ENCODE measurements around the gene DOC2A. TPM values are rescaled to one million over a fixed set of nuclear protein-coding genes. Genes with fewer than 3 reads are reported as not detected.

DOC2A gene
- total and polyA plus RNA-seq, 8 donors, result 0.77 to 5.1 (median 2.9) TPM

DNA sequence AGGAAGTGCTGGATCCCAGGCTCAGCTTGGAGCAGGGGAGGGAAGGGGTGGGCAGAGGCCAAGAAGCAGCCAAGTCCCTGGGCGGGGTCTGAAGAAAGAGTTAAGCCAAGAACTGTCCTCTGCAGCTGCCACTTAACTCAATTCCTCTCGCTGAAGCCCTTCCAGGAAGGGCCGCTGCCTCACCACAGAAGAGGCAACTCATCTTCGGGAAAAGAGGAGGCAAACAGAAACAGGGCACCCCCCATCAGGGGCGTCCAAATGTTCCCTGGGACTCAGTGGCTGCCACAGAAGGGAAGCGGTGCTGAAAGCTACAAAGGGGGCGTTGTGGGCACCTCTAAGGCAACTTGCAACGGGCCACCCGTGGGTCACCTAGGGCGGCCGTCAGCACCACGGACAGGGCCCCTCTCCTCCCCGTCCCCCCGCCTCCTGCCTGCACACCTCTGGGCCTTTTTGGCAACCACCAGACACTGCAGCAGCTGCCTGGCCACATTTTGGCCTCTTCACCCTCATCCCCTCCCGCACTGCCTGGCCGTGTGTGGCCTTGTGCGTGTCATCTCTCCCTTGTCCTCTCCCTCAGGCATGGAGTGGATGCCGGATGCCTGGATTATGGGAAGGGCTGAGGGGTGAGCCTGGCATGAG is 17.7 kb upstream of the DOC2A start:
- H3K4me3 ChIP-seq, result no peak overlapping the region
- DNase-seq, result peak in 3 of 4 donors; percentile 26 to 54 (median 49)
- H3K27ac ChIP-seq, result no peak overlapping the region
- peaks cover 0 to 9% of the 10 kb centered on the region in 2 donors for H3K4me1 ChIP-seq
- TF ChIP-seq, protein P1, sequence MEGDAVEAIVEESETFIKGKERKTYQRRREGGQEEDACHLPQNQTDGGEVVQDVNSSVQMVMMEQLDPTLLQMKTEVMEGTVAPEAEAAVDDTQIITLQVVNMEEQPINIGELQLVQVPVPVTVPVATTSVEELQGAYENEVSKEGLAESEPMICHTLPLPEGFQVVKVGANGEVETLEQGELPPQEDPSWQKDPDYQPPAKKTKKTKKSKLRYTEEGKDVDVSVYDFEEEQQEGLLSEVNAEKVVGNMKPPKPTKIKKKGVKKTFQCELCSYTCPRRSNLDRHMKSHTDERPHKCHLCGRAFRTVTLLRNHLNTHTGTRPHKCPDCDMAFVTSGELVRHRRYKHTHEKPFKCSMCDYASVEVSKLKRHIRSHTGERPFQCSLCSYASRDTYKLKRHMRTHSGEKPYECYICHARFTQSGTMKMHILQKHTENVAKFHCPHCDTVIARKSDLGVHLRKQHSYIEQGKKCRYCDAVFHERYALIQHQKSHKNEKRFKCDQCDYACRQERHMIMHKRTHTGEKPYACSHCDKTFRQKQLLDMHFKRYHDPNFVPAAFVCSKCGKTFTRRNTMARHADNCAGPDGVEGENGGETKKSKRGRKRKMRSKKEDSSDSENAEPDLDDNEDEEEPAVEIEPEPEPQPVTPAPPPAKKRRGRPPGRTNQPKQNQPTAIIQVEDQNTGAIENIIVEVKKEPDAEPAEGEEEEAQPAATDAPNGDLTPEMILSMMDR (IDR thresholded peaks at IDR 0.05), result no peak
- peak; percentile 49 for ATAC-seq
- H3K36me3 ChIP-seq, result no peaks in the 10 kb centered on the region
- intact Hi-C loops (cut with DNase I), result no loop called here
- H3K27me3 ChIP-seq, result peaks cover 34 to 99% of the 10 kb centered on the region in 2 donors
- H3K9me3 ChIP-seq, result no peaks in the 10 kb centered on the region

DNA sequence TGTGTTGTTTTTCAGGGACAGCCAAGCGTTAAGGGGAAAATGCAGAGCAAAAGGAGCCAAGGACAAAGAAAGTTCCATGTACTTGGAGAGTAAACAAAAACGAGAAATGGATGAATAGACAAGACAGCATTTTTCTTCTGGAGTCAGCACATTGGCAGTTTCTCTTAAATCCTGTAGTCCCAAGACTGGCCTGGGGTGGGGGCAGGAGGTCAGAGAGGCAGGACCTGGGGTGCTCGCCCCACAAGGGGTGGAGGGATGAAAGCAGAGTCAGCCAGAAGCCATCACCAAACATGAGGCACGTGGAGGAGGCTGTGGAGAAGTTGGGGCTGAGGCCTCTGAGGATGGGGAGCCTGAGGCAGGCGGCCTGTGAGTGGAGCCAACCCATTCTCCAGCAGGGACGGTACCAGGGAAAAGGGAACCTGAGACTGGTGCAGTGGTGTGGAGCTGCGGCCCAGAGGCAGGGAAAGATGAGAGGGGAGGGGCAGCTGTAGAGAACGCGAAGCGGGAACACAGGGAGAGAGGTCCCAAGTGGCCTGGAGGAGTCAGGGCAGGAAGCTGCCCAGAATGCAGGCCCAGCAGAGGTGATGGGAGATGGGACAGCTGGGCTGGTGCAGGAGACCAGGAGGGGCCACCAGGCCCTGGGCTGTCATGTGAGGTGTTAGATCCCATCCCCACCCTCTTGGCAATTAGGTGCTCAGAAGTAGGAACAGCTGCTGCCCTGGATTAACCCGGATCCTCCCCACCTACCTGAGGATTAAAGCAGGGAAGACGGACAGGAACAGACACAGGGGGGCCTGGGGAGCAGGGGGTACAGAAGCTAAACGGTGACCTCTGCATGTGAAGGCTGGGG is 17.0 kb upstream of the DOC2A start:
- no peak for ATAC-seq
- intact Hi-C loops (cut with DNase I), result no loop called here

DNA sequence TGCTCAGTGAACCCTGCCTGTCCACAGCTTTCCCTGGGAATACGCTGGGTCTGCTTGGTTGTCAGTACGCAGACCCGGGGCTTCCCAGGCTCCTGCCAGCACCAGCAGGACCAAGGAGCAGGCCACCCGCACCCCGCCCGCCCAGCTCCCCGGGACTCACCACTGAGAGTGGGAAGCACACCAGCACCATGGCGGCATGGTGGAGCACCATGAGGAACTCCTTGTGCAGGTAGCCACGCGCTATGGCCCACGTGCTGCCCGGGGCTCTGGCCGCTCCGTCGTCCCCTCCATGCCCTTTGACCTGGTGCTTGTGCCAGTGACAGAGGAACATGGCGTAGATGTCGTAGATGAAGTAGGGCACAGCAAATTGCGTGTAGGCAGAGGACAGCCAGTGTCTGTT is 15.6 kb upstream of the DOC2A start:
- H3K27me3 ChIP-seq, result peaks cover 22 to 79% of the 10 kb centered on the region in 2 donors
- TF ChIP-seq, protein P1 (IDR thresholded peaks at IDR 0.05), result no peak

More for the DNA sequence above, 17.0 kb upstream of the DOC2A start:
- Histone ChIP-seq H3K27me3 (peaks cover 34 to 92% of the 10 kb centered on the region in 2 donors), H3K4me3 (no peak overlapping the region), H3K36me3 (no peaks in the 10 kb centered on the region), H3K27ac (no peak overlapping the region), H3K4me1 (peaks cover 0 to 9% of the 10 kb centered on the region in 2 donors), H3K9me3 (no peaks in the 10 kb centered on the region)
- no peak for DNase-seq
- TF ChIP-seq, protein P1 (IDR thresholded peaks at IDR 0.05), result no peak

DNA sequence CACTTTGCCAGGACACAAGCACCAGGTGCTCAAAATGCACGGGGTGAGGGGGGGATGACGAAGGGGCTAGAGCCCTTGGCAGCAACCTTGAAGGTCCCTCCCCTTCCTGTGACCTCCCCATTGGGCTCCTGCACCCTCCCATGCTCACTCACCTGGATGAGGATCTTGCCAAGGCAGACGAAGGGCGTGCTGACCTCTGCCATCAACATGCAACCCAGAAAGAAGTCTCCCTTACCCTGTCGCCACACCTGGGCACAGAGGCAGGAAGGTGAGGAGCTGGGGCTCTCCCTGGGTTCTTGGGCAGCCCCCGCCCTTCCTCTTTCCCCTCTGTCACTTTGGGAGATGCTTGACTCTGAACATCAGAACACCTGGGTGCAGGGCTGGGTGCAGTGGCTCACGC is 14.7 kb upstream of the DOC2A start:
- TF ChIP-seq, protein P1 (IDR thresholded peaks at IDR 0.05), result no peak
- Histone ChIP-seq H3K4me1 (peaks cover 0 to 16% of the 10 kb centered on the region in 2 donors), H3K27ac (no peak overlapping the region), H3K27me3 (peaks cover 14 to 70% of the 10 kb centered on the region in 2 donors), H3K4me3 (no peak overlapping the region), H3K36me3 (no peaks in the 10 kb centered on the region), H3K9me3 (no peaks in the 10 kb centered on the region)
- intact Hi-C loops (cut with DNase I), result no loop called here
- DNase-seq (peak in 1 of 4 donors; percentile 35), ATAC-seq (no peak)

More for the DNA sequence above, 15.6 kb upstream of the DOC2A start:
- H3K36me3 ChIP-seq, result no peaks in the 10 kb centered on the region
- no peaks in the 10 kb centered on the region for H3K9me3 ChIP-seq
- no peak for ATAC-seq
- peaks cover 0 to 15% of the 10 kb centered on the region in 2 donors for H3K4me1 ChIP-seq
- H3K4me3 ChIP-seq, result no peak overlapping the region
- no peak overlapping the region for H3K27ac ChIP-seq
- intact Hi-C loops (cut with DNase I), result no loop called here
- DNase-seq, result peak in 1 of 4 donors; percentile 66

DNA sequence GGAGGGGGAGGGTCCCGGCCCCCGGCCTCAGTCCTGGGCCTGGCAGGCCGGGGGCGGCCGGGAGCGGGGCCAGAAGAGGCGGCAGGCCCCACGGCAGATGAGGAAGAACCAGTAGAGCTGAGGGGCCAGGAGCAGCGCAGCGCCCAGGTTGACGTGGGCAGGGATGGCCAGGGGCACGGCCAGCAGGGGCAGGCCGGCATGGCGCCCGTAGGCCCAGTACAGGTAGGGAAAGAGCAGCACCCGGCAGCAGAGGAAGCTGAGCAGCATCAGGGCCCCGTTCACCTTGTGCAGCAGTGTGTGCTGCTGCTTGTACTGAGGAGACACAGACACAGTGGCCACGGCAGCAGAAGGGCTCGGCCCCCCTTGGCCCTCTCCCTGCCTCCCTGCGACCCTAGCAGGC is 14.3 kb upstream of the DOC2A start:
- DNase-seq (peak in 1 of 4 donors; percentile 65), ATAC-seq (no peak)
- H3K9me3 ChIP-seq, result no peaks in the 10 kb centered on the region
- H3K27me3 ChIP-seq, result peaks cover 11 to 66% of the 10 kb centered on the region in 2 donors
- TF ChIP-seq, protein P1 (IDR thresholded peaks at IDR 0.05), result no peak
- H3K4me1 ChIP-seq, result peaks cover 0 to 18% of the 10 kb centered on the region in 2 donors
- no peaks in the 10 kb centered on the region for H3K36me3 ChIP-seq
- intact Hi-C loops (cut with DNase I), result no loop called here
- no peak overlapping the region for H3K4me3 ChIP-seq
- H3K27ac ChIP-seq, result no peak overlapping the region

Data from left lung (tissue), 10 donors.